Erythroblast (primary cell): ENCODE data around the gene ITGA2B.

Experiments
- GATA1 ChIP-seq: IDR thresholded peaks from 2 replicates; pipeline ENCODE4 v1.6.1; 2011; ENCODE audit warnings: low read depth, mild to moderate bottlenecking, control low read depth, low read length, moderate library complexity
- POLR2A ChIP-seq: IDR thresholded peaks from 2 replicates; pipeline ENCODE4 v1.6.1; 2011; ENCODE audit warnings: mild to moderate bottlenecking, low read length

DNA sequence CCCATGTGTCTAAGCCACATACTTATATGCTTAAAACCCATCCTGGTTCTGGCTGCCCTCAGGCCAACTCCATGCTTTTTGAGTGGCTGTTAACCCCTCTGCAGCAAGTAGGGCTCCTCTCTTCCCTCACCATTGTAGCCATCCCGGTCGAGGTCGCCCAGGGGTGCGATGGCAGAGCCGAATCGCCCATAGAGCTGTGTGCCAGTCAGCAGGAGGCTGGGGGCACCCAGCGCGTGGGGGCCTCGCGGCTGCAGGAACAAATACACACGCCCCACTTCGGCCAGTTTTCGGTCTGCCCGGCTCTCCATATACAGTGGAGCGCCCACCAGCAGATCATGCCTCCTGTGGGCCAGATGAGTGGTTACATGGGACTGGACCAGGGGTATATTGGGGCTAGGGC, 6.1 kb downstream of the ITGA2B start:
- TF ChIP-seq POLR2A: no peak
- no peak for TF ChIP-seq GATA1
